Natural killer cell (primary cell): Measurements from ENCODE around the gene LCE2C. TPM values are rescaled to one million over a fixed set of nuclear protein-coding genes. Genes with fewer than 3 reads are reported as not detected.
"Not testable (repeated sequence)": the region's sequence is repeated elsewhere in the genome, so short reads cannot be mapped to it uniquely, and the experiment has no call there.

Experiments
- ATAC-seq, 3 donors: fragments of 150-1000 bp in 2 of 3; fragments of 200-7000 bp in 1 of 3; cut with Tn5 transposase; 1 replicate in 1 of 3; 2 replicates in 2 of 3; pipeline ENCODE4 v1.10.0; 2021; ENCODE audit warnings: mild to moderate bottlenecking in 2 of 3, moderate library complexity in 2 of 3
- DNase-seq, 2 donors: peaks; one replicate each; pipeline versions ENCODE4 v3.0.0 to v3.0.0-alpha.2; 2013 to 2021; ENCODE audit warnings: mixed read lengths in 1 of 2
- H3K27ac ChIP-seq: one replicate; pipeline ENCODE4 v1.5.1; 2013; ENCODE audit warnings: mild to moderate bottlenecking, low read length
- H3K27me3 ChIP-seq: one replicate; pipeline ENCODE4 v1.6.1; 2013; ENCODE audit warnings: low read length; ENCODE audit not compliant: control insufficient read depth, insufficient read depth
- H3K36me3 ChIP-seq: one replicate; pipeline ENCODE4 v1.6.1; 2013; ENCODE audit warnings: low read length; ENCODE audit not compliant: control insufficient read depth, insufficient read depth
- H3K4me1 ChIP-seq: one replicate; pipeline ENCODE4 v1.6.1; 2013; ENCODE audit warnings: low read length; ENCODE audit not compliant: control insufficient read depth, insufficient read depth
- H3K4me3 ChIP-seq: one replicate; pipeline ENCODE4 v1.5.1; 2013; ENCODE audit warnings: low read length
- H3K9me3 ChIP-seq: one replicate; pipeline ENCODE4 v1.6.1; 2013; ENCODE audit warnings: low read length; ENCODE audit not compliant: control insufficient read depth, insufficient read depth
- H3K27ac Mint-ChIP-seq, 2 donors: one replicate each; pipeline ENCODE4 v1.8.0; 2022; ENCODE audit warnings: mild to moderate bottlenecking in 2 of 2, mixed read lengths in 2 of 2, moderate library complexity in 1 of 2
- H3K27me3 Mint-ChIP-seq, 2 donors: one replicate each; pipeline ENCODE4 v1.8.0; 2022; ENCODE audit warnings: low read depth in 2 of 2, mixed read lengths in 2 of 2
- H3K36me3 Mint-ChIP-seq: one replicate; pipeline ENCODE4 v1.8.0; 2022; ENCODE audit warnings: mixed read lengths
- H3K4me1 Mint-ChIP-seq, 2 donors: one replicate each; pipeline ENCODE4 v1.8.0; 2022; ENCODE audit warnings: mixed read lengths in 2 of 2
- H3K4me3 Mint-ChIP-seq: one replicate; pipeline ENCODE4 v1.8.0; 2022; ENCODE audit warnings: mild to moderate bottlenecking, moderate library complexity, mixed read lengths
- H3K9me3 Mint-ChIP-seq, 2 donors: one replicate each; pipeline ENCODE4 v1.8.0; 2022; ENCODE audit warnings: mixed read lengths in 2 of 2
- WGBS: methylation state at CpG from one replicate; pipeline ENCODE4 v1.1.7; 2013; ENCODE audit warnings: missing lambda C conversion rate; ENCODE audit not compliant: insufficient coverage; 5-methylcytosine and 5-hydroxymethylcytosine counted together
- intact Hi-C: fragments of 100-400 bp; cut with micrococcal nuclease; formaldehyde crosslinking; loops from one replicate; pipeline ENCODE4 v1.14.2; 2022
- total RNA-seq, 4 donors: library from RNA; stranded (reverse); fragments of 120-200 nt in 1 of 4; gene quantifications; one replicate each; pipeline versions ENCODE4 v1.2.3 to v1.2.4, GENCODE V29; 2013 to 2022
- TF ChIP-seq, protein P1 (sequence below): fragments of 200-600 bp; IDR thresholded peaks from one replicate; pipeline ENCODE4 v1.8.0; 2022; ENCODE audit warnings: antibody characterized with exemption

Gene LCE2C
- total RNA-seq, 3 donors from 2014 or later (not counting 1 experiment from before 2014, with no cell fraction given) = not detected

DNA sequence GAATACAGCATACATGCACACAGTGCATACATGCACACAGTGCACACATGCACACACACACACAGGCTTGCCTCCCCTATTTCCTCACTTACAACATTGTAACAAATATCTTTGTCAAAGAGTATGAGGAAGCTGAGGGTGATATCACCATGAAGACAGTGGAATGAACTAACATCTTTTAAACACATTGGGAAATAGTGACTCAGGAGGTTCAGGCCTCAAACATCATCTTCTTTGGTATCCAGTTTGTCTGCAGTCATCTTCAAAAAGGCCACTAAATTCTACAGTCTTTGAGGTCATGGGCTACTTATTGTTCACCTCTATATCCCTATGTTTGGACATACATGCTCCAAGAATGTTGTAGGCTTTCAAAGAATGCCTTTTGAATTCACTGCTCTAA, 8.8 kb downstream of the LCE2C start:
- no peak for ATAC-seq
- H3K36me3 Mint-ChIP-seq = no peaks in the 10 kb centered on the region

DNA sequence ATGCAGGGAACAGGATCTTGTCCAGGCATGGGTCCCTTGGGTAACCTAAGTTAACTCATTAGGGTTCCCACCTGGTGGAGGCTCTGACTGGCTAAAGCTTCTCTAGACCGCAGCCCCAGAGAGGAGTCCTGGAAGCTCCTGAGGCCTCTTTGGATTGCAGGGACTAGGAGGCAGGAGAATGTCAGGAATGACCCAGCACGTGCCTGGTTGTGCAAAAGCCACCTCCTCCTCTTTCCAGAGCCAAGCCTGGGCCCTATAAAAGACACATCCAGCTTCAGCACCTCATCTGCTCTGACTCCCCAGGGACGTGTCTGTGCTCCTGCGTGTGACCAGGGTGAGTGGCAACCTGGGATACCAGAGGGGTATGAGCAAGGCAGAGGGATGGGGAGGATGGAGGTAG, 10.7 kb downstream of the LCE2C start, which contains the start of gene LCE2B:
Gene LCE2B, plus strand, starts transcription at position 301 of the 400 bp plus-strand sequence. CDS start 721 bp downstream, outside the sequence.
- H3K27me3 Mint-ChIP-seq = peaks cover 17 to 53% of the 10 kb centered on the region in 2 donors
- H3K27ac Mint-ChIP-seq, H3K9me3 Mint-ChIP-seq, DNase-seq, H3K36me3 ChIP-seq, H3K9me3 ChIP-seq, H3K4me3 ChIP-seq, intact Hi-C loops, H3K4me1 ChIP-seq, ATAC-seq, H3K27ac ChIP-seq, H3K27me3 ChIP-seq, H3K4me1 Mint-ChIP-seq, H3K4me3 Mint-ChIP-seq, H3K36me3 Mint-ChIP-seq: not testable (repeated sequence)
- WGBS = 78% methylated on average over 2 of the region's 4 CpGs

More for the DNA sequence above, 8.8 kb downstream of the LCE2C start:
- H3K27ac ChIP-seq = no peak overlapping the region
- no peak overlapping the region for H3K27ac Mint-ChIP-seq
- no peak overlapping the region for H3K4me3 ChIP-seq
- DNase-seq = no peak
- no peaks in the 10 kb centered on the region for H3K36me3 ChIP-seq
- H3K4me3 Mint-ChIP-seq = no peak overlapping the region
- intact Hi-C loops = no loop called here
- H3K4me1 ChIP-seq = no peaks in the 10 kb centered on the region
- H3K27me3 ChIP-seq = no peaks in the 10 kb centered on the region
- H3K4me1 Mint-ChIP-seq = no peaks in the 10 kb centered on the region
- peaks cover 9 to 51% of the 10 kb centered on the region in 2 donors for H3K27me3 Mint-ChIP-seq
- H3K9me3 ChIP-seq = no peaks in the 10 kb centered on the region
- TF ChIP-seq, protein P1, sequence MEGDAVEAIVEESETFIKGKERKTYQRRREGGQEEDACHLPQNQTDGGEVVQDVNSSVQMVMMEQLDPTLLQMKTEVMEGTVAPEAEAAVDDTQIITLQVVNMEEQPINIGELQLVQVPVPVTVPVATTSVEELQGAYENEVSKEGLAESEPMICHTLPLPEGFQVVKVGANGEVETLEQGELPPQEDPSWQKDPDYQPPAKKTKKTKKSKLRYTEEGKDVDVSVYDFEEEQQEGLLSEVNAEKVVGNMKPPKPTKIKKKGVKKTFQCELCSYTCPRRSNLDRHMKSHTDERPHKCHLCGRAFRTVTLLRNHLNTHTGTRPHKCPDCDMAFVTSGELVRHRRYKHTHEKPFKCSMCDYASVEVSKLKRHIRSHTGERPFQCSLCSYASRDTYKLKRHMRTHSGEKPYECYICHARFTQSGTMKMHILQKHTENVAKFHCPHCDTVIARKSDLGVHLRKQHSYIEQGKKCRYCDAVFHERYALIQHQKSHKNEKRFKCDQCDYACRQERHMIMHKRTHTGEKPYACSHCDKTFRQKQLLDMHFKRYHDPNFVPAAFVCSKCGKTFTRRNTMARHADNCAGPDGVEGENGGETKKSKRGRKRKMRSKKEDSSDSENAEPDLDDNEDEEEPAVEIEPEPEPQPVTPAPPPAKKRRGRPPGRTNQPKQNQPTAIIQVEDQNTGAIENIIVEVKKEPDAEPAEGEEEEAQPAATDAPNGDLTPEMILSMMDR = no peak
- no peaks in the 10 kb centered on the region for H3K9me3 Mint-ChIP-seq

DNA sequence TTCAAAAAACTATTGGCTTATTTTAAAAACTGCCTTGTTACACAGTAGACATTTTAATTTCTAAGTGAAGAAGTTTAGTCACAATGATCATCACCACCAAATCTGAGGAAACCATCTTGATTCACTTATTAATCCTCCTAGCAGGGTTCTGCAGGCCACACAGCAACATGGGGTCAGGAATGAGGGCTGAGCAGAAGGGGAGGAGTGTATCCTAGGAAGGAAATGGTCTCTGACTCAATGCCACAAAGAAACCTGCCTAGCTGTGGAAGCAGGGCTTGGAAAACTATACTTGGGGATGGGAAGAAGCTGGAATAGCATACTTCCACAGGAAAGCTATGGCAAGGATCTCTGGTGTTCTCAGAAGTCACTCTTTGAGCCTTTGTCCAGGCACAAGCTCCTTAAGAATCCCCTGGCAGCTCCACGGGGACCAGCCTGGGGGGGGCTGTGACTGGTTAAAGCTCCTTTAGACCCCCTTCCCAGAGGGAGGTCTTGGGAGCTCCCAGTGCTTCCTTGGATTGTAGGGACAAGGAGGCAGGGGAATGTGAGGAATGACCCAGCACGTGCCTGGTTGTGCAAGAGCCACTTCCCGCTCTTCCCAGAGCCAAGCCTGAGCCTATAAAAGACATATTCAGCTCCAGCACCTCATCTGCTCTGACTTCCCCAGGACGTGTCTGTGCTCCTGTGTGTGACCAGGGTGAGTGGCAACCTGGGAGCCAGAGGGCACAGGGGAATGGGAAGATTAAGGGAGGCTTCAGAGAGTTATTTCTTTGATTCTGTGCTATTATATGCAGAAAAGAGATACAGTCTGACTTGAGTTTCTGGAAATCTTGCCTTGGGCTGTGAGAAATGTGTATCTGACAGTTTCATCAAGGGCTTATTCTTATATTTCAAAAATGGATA, 22.9 kb downstream of the LCE2C start, which contains the start of gene LCE2A:
Gene LCE2A, plus strand, starts transcription at position 645 of the 900 bp plus-strand sequence. CDS start 557 bp downstream, outside the sequence.
- Histone ChIP-seq H3K4me1 (no peaks in the 10 kb centered on the region), H3K27ac (no peak within 1 kb of the TSS), H3K9me3 (no peaks in the 10 kb centered on the region), H3K4me3 (no peak within 1 kb of the TSS), H3K27me3 (no peaks in the 10 kb centered on the region), H3K36me3 (no peaks in the 10 kb centered on the region)
- no peaks in the 10 kb centered on the region for H3K4me1 Mint-ChIP-seq
- ATAC-seq (no peak), DNase-seq (no peak)
- 53% methylated on average over 4 of the region's 4 CpGs for WGBS
- intact Hi-C loops = no loop called here
- no peaks in the 10 kb centered on the region for H3K36me3 Mint-ChIP-seq
- peaks cover 14 to 27% of the 10 kb centered on the region in 2 donors for H3K27me3 Mint-ChIP-seq
- TF ChIP-seq, protein P1 = no peak
- no peaks in the 10 kb centered on the region for H3K9me3 Mint-ChIP-seq
- no peak within 1 kb of the TSS for H3K27ac Mint-ChIP-seq
- H3K4me3 Mint-ChIP-seq = no peak within 1 kb of the TSS

DNA sequence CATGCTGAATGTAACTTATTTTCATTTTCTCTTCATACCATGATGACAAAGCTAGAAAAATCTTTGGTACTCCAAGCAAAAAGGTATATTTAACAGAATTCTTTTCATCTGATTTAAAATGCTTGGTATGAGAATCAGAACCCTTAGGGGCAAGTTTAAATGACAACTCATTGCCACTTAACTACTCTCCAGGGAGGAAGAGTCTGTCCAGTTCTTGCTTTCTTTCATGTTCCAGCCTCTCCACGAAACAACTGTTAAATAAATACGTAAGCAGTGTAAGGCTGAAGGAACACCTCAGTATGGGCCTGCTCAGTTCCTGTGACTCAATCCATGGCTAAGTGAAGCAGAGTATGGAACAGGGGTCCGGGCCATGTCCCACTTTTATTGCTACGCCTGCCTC, 24.7 kb downstream of the LCE2C start:
- no peaks in the 10 kb centered on the region for H3K9me3 ChIP-seq
- Mint-ChIP-seq H3K9me3 (peaks cover 0 to 2% of the 10 kb centered on the region in 2 donors), H3K36me3 (peaks cover 6% of the 10 kb centered on the region), H3K27ac (no peak overlapping the region), H3K27me3 (peaks cover 14 to 29% of the 10 kb centered on the region in 2 donors), H3K4me3 (no peak overlapping the region), H3K4me1 (no peaks in the 10 kb centered on the region)
- intact Hi-C loops = no loop called here
- no peaks in the 10 kb centered on the region for H3K27me3 ChIP-seq
- DNase-seq = no peak
- TF ChIP-seq, protein P1 = no peak
- no peak overlapping the region for H3K4me3 ChIP-seq
- 84% methylated on average over 3 of the region's 4 CpGs for WGBS
- ATAC-seq = no peak
- no peaks in the 10 kb centered on the region for H3K4me1 ChIP-seq
- H3K36me3 ChIP-seq = no peaks in the 10 kb centered on the region
- H3K27ac ChIP-seq = no peak overlapping the region
